ENCODE data around the gene SRC. TPM values are rescaled to one million over a fixed set of nuclear protein-coding genes. Genes with fewer than 3 reads are reported as not detected.

SRC gene
- total RNA-seq, 1 donor from 2014 or later: 25.1 TPM

DNA sequence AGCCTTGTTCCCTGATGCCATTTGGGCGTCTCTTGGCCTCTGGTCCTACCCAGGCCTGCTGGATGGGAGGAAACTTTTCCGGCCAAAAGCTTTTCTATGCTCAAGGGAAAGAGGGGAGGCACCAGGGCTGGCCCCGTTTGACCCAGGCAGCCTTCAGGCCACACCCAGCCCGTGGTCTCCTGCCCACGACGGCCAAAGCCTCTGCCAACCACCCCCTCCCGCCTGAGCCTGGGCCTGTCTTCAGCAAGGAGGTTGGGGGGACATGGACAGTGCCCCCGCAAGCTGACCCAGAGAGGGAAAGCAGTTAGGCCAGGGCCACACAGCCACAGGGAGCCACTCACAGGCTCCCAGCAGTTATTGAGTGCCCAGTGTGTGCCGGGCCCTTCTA lies 49.5 kb downstream of the SRC start:
- no peak overlapping the region for H3K4me3 Mint-ChIP-seq (ENCODE audit: unreplicated experiment)
- DNase-seq (ENCODE audit: low spot score): peak; percentile 56
- H3K27me3 Mint-ChIP-seq (ENCODE audit: low read depth): no peaks in the 10 kb centered on the region
- no peaks in the 10 kb centered on the region for H3K9me3 Mint-ChIP-seq (ENCODE audit: low read depth)
- peaks cover 9% of the 10 kb centered on the region for H3K4me1 Mint-ChIP-seq (ENCODE audit: low read depth)
- H3K36me3 Mint-ChIP-seq (ENCODE audit: low read depth): peaks cover 10% of the 10 kb centered on the region
- TF ChIP-seq, protein P1, sequence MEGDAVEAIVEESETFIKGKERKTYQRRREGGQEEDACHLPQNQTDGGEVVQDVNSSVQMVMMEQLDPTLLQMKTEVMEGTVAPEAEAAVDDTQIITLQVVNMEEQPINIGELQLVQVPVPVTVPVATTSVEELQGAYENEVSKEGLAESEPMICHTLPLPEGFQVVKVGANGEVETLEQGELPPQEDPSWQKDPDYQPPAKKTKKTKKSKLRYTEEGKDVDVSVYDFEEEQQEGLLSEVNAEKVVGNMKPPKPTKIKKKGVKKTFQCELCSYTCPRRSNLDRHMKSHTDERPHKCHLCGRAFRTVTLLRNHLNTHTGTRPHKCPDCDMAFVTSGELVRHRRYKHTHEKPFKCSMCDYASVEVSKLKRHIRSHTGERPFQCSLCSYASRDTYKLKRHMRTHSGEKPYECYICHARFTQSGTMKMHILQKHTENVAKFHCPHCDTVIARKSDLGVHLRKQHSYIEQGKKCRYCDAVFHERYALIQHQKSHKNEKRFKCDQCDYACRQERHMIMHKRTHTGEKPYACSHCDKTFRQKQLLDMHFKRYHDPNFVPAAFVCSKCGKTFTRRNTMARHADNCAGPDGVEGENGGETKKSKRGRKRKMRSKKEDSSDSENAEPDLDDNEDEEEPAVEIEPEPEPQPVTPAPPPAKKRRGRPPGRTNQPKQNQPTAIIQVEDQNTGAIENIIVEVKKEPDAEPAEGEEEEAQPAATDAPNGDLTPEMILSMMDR (IDR thresholded peaks at IDR 0.05): no peak
- H3K27ac Mint-ChIP-seq (ENCODE audit: unreplicated experiment): no peak overlapping the region

DNA sequence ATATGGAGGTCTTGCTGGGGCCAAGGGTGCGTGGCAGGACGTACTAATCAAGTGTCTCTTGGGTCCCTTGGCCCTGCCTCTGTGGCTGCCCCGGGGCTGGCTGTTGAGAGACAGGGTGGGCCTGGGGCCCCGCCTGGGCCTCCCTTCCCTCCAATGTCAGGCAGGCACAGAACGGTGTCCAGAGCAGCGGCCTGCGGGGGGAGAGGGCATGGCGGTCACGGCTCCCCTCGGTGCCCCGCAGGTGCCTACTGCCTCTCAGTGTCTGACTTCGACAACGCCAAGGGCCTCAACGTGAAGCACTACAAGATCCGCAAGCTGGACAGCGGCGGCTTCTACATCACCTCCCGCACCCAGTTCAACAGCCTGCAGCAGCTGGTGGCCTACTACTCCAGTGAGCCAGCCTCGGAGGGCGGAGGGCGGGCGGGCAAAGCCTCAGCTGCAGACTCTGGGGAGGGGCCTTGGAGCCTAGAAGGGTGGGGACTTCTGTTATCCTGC lies 50.0 kb downstream of the SRC start:
- TF ChIP-seq, protein P1 (IDR thresholded peaks at IDR 0.05): no peak
- Mint-ChIP-seq H3K27ac (ENCODE audit: unreplicated experiment) (no peak overlapping the region), H3K9me3 (ENCODE audit: low read depth) (no peaks in the 10 kb centered on the region)

DNA sequence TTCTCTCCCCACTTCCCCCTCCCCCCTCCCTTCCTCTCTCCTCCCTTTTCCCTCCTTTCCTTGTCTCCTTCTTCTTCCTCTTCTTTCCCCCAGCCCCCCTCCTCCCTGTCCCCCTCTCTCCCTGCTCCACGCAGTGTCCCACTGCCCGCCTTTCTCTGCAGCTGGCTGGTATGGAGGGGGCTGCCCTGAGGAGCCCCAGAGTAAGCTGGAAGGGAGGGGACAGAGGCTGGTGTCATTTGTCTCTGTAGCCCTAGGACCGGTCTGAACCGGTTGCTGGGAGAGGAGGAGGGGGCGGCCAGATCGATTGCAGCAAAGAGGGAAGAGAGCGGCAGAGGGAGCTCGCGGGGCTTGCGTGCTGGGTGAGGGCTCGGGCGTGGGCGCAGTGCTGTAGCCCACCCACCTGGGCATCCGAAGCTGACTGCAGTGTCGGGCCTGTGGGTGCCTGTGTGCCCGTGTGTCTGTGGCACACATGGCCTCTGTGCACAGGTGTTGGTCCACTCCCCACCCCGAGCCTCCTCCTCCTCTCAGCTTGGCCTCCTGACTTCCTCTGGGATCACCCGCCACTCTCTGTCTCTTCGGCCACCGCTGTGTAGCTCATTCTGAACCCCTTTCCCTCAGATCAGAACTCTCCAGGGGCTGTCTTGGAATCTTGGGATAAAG lies 50.6 kb downstream of the SRC start:
- Mint-ChIP-seq H3K27ac (ENCODE audit: unreplicated experiment) (no peak overlapping the region), H3K4me3 (ENCODE audit: unreplicated experiment) (no peak overlapping the region), H3K4me1 (ENCODE audit: low read depth) (peaks cover 9% of the 10 kb centered on the region), H3K36me3 (ENCODE audit: low read depth) (peaks cover 9% of the 10 kb centered on the region), H3K9me3 (ENCODE audit: low read depth) (no peaks in the 10 kb centered on the region), H3K27me3 (ENCODE audit: low read depth) (no peaks in the 10 kb centered on the region)
- TF ChIP-seq, protein P1 (IDR thresholded peaks at IDR 0.05): no peak
- no peak for DNase-seq (ENCODE audit: low spot score)

More for the DNA sequence above, 50.0 kb downstream of the SRC start:
- no peak for DNase-seq (ENCODE audit: low spot score)
- H3K36me3 Mint-ChIP-seq (ENCODE audit: low read depth): peaks cover 10% of the 10 kb centered on the region
- H3K27me3 Mint-ChIP-seq (ENCODE audit: low read depth): no peaks in the 10 kb centered on the region
- no peak overlapping the region for H3K4me3 Mint-ChIP-seq (ENCODE audit: unreplicated experiment)
- H3K4me1 Mint-ChIP-seq (ENCODE audit: low read depth): peaks cover 9% of the 10 kb centered on the region

DNA sequence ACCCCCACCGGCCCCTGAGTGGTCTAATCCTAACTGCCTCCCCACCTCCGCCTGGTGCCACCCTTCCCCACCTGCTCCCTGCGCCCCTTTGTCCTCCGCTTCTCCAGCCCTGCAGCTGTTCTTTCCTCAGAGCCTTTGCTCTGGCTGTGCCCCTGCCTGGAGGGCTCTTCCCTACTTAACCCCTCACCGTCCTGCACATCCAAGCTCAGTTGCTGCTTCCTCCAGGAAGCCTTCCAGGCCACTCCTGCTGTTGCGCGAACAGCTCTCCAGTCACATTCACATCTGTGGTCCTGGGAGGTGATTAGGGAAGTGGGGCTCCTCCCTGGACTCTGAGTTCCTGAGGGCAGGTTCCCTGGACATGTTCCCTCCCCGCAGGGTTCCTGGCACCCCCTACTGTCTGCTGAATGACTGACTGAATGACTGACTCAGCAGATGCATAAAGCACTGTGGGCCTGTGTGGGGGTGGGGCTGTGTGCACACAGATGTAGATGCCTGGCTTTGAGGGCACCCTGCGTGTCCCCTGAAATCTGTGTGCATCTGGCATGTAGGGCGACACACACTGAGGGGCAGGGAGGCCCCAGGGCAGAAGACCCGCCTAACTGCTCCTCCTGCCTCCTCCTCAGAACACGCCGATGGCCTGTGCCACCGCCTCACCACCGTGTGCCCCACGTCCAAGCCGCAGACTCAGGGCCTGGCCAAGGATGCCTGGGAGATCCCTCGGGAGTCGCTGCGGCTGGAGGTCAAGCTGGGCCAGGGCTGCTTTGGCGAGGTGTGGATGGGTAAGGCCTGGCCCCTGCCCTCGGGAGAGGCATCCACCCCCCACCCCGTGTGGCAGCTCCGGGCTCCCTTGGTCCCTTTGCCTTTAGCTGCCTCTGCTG lies 51.4 kb downstream of the SRC start:
- H3K27ac Mint-ChIP-seq (ENCODE audit: unreplicated experiment): no peak overlapping the region
- H3K4me3 Mint-ChIP-seq (ENCODE audit: unreplicated experiment): no peak overlapping the region
- TF ChIP-seq, protein P1 (IDR thresholded peaks at IDR 0.05): peak; percentile 21
- H3K27me3 Mint-ChIP-seq (ENCODE audit: low read depth): no peaks in the 10 kb centered on the region
- no peak for DNase-seq (ENCODE audit: low spot score)
- peaks cover 9% of the 10 kb centered on the region for H3K4me1 Mint-ChIP-seq (ENCODE audit: low read depth)
- H3K36me3 Mint-ChIP-seq (ENCODE audit: low read depth): peaks cover 10% of the 10 kb centered on the region
- H3K9me3 Mint-ChIP-seq (ENCODE audit: low read depth): no peaks in the 10 kb centered on the region

DNA sequence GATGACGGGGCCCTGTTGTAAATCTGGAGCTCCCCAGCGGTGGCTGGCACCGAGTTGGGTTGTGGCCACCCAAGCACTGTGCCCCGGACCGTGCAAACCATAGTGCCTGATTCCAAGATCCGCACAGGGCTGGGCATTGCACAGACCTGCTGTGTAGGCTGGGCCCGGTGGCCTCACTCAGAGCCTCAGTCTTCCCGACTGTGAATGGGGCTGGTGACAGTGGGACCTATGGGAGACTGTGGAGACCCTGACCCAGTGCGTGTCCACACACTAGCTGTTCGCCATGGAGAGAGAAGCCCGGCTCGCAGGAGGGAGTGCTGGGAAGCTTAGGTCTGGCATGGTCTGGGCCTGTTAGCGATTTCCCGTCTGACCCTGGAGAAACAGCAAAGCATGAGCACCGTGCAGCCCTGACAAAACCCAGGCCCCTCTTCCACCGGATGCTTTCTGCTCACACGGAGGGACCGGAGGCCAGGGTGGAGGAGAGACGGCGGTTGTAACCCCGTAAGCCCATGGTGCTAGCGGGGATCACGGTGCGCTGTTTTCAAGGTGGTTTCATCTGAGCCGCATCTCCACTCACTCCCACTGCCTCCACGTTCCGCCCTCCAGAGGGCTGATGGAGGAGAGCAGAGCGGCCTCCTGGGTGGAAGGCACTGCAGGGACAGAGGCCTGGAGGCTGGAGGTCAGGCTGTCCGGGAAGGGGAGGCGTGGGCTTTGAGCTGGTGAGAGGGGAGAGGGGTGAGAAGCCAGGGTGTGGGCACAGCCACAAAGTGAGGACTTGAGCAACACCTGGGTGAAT lies 52.2 kb downstream of the SRC start:
- Mint-ChIP-seq H3K4me1 (ENCODE audit: low read depth) (peaks cover 9% of the 10 kb centered on the region), H3K27ac (ENCODE audit: unreplicated experiment) (no peak overlapping the region), H3K27me3 (ENCODE audit: low read depth) (no peaks in the 10 kb centered on the region), H3K4me3 (ENCODE audit: unreplicated experiment) (no peak overlapping the region), H3K9me3 (ENCODE audit: low read depth) (no peaks in the 10 kb centered on the region), H3K36me3 (ENCODE audit: low read depth) (peaks cover 10% of the 10 kb centered on the region)
- TF ChIP-seq, protein P1 (IDR thresholded peaks at IDR 0.05): no peak
- no peak for DNase-seq (ENCODE audit: low spot score)

All from chondrocyte (in vitro differentiated cells).